Superior temporal gyrus (tissue), 1 donor: ENCODE data around the gene ITPR3.

Experiments used
- DNase-seq: peaks from one replicate; pipeline ENCODE4 v3.0.0-alpha.2; 2016; ENCODE audit errors: extremely low spot score

The ITPR3 gene

DNA sequence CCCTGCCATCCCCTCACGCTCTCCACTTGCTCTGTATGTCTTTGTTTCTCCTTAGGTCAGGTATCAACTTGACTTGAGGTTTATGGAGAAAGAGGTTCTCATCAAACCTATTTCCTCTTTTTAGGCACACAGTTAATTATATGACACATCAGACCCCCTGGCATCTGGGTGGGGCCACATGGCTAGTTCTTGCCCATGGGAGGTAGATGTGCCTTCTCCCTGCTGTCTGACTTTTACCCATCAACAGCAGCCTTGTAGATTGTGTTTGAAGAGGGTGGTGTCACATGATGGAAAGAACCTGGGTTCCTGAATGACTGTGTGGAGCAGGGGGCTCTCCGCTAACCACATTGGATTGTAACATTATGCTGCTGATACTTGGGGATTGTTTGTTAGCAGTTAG, 97.6 kb downstream of the ITPR3 start:
- DNase-seq = no peak

- DNase-seq = no peak
Observed at GRCh38 chr6:33719326-33719987, 98.3 kb downstream of the ITPR3 start.

DNA sequence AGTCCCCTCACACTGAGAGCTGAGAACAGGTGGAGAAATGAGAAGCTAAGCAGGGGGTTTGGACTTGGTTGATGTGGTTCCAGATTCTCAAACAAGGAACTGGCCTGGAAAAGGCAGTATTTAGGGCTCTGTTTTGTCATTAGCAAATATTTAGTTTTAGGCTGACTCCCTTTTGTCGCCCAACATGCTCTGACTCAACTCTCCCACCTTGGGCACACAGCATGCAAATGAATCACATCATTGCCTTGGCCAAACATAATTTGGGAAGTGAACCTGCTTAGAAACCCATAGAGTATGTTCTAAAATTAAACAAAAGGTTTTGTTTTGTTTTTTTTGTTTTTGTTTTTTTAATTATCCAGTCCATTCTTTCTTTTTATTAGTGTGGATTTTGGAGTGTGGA, 99.9 kb downstream of the ITPR3 start:
- DNase-seq = no peak

- no peak for DNase-seq
Observed at GRCh38 chr6:33721508-33721907, 100.4 kb downstream of the ITPR3 start.

DNA sequence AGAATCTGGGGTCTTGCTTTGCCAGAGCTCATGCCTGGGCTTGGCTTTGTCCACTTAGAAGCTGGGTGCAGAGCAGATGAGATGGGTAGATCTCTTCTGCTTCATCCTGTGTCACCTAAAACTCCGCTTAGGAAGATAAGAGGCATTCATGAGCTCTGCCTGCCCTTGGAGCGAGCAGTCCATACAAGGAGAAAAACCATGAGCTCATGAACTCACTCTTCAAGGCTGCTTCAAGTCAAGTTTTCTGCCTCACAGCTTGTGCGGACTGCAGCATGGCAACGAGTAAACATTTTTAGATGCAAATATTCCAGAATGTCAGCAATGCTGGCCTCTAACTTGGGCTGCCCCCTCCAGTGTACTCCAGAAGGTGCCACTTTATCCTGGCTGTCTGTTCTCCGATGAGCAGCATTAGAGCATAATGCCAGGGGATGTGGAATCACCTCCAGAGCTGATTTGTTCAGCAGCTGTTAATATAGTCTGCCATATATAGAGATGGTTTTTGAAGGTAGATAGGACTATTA, 101.0 kb downstream of the ITPR3 start:
- no peak for DNase-seq

DNA sequence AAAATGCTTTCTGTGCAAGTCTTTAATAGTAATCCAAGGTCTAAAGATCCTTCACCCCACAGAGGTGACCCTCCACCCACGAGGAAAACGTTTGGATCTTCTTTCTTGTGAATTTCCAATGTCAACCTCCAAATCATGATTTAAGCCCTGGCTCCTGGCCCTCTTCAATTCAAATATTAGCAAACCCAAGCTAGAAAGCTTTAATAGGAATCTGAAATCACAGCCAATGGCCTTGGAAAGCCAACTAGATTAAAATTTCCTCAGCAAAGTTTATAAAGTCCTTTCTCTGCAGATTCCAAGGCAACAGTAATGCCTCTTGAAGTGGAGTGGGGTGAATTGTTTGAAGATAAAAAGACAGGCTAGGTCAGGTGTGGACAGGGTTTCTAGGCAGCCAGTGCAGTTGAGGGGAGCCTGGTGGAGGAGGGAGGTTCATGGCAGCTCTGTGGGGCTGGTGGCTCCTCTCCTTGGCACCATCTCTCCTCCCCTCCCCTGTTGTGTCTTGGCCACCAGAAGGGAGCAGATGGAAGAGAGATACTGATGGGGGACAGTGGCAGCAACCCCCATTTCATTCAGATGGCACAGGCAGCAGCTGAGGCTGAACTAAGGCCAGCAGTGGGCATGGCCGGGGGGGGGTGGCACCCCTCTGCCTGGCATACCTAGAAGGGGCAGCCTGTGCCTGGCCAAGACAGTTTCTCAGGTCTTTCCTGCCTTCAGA, 102.4 kb downstream of the ITPR3 start:
- no peak for DNase-seq

- no peak for DNase-seq
Observed at GRCh38 chr6:33724102-33725023, 103.2 kb downstream of the ITPR3 start.

GRCh38 chr6:33725222-33725621, 104.1 kb downstream of the ITPR3 start:
- no peak for DNase-seq

- no peak for DNase-seq
Observed at GRCh38 chr6:33725891-33726673, 105.0 kb downstream of the ITPR3 start.

DNA sequence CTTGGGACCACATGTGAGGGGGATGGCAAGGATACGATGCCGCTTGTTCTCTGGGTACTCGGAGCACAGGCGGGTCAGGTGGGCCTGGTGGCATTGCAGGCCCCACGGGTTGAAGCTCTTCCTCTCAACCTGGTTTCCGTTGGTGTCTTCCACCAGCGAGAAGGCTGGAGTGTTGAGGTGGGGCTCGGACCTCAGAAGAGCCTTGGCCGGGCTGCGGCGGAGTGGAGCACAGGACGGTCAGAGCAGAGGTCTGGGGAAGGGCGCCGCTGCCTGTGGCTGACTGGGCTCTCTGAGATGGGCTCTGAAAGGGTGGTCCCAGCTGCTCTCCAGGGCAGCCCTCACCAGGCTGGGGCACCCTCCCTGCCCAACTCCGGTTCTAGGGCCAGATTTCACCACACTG, 105.6 kb downstream of the ITPR3 start:
- DNase-seq = no peak

- no peak for DNase-seq
Observed at GRCh38 chr6:33727126-33727525, 106.0 kb downstream of the ITPR3 start.

GRCh38 chr6:33727932-33728331, 106.8 kb downstream of the ITPR3 start:
- DNase-seq = no peak

DNA sequence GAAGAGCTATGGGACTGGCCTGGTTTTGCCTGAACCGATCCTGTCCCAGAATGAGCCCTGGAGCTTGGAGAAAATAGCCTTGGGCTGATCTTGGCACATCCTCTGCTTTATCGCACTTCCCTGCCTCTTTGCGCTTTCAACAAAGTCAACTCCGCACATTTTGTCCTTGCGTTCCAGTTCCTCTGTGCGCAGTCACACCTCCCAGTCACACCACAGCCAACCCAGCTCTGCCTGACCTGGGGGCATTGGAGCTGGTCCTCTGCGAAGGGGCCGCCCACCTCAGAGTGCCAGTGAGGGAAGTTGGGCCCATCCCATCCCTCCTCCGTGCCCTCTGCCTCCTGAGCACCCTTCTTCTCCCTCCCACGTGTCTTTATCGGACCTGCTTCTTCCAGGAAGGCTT, 107.3 kb downstream of the ITPR3 start:
- DNase-seq = no peak

- DNase-seq = no peak
Observed at GRCh38 chr6:33729059-33729458, 107.9 kb downstream of the ITPR3 start.

DNA sequence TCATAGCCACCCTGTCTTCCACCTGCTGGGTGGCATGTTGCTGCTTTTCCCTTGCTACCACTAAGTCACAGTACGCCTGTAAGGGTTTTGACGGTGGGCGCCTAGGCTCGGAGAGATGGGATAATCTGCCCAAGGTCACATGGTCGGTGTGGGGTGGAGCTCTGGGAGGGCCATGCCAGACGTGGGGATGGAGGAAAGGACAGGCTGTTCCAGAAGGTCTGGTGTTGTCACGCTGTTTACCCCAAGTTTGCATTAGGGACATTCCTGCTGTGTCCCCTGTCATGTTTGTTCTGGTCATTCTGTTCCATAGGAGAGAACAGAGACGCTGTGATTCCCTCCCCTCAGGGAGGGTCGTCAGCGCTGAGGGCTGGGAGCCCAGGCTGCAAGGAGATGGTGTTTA, 109.5 kb downstream of the ITPR3 start:
- no peak for DNase-seq

DNA sequence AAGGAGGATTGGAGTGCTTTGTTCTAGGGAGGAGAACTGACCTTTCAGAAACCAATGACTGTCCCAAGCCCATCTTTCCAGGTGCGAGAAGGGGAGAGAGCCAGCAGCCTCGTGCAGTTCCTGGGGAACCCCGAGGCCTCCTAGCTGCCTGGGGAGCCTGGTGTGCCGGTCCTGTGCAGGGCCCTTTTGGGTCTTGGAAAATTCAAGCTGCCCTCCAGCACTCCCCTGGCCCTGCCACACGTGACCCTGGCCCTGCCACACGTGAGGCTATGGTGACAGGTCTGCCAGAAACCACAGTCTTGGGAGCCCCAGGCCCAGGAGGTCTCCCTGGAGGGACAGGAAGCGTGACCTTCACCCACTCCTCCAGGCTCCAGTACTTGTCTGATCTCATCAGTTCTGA, 109.9 kb downstream of the ITPR3 start:
- no peak for DNase-seq

GRCh38 chr6:33731751-33732282, 110.7 kb downstream of the ITPR3 start:
- DNase-seq = no peak

DNA sequence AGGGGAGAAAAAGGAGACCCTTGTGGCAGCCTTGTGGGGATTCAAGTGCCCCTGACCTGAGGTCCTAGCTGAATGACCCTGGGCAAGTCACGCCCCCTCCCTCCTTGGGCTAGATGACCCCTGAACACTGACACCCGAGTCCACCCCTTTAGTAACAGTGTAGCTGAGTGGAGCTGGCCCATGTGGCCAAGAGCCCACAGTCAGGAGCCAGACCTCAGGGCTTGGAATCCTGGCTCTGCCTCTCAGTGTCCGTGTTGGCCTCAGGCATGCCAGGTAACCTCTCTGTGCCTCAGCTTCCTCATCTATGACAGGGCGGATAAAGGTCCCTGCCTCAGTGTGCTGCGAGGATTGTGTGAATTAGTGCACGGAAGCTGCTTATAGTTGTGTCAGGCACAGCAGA, 111.3 kb downstream of the ITPR3 start:
- no peak for DNase-seq

- DNase-seq = no peak
Observed at GRCh38 chr6:33732817-33733708, 111.9 kb downstream of the ITPR3 start.

- DNase-seq = no peak
Observed at GRCh38 chr6:33733709-33734007, 112.5 kb downstream of the ITPR3 start.
